ENCODE data around the gene RNASEH1. TPM values are rescaled to one million over a fixed set of nuclear protein-coding genes. Genes with fewer than 3 reads are reported as not detected.

Gene RNASEH1
- total RNA-seq, 1 donor from 2014 or later, result 19.3 TPM

GRCh38 chr2:3534251-3534814 lies 23.8 kb downstream of the RNASEH1 start:
- Mint-ChIP-seq H3K27me3 (no peaks in the 10 kb centered on the region), H3K27ac (no peak overlapping the region), H3K4me3 (no peak overlapping the region), H3K4me1 (ENCODE audit: unreplicated experiment) (peaks cover 12% of the 10 kb centered on the region), H3K9me3 (no peaks in the 10 kb centered on the region), H3K36me3 (no peaks in the 10 kb centered on the region)
- no peak for DNase-seq (ENCODE audit: extremely low spot score, unreplicated experiment)
- no peak for TF ChIP-seq CTCF (conservative IDR thresholded peaks at IDR 0.05)

- Mint-ChIP-seq H3K9me3 (no peaks in the 10 kb centered on the region), H3K4me3 (no peak overlapping the region), H3K36me3 (no peaks in the 10 kb centered on the region), H3K4me1 (ENCODE audit: unreplicated experiment) (peaks cover 12% of the 10 kb centered on the region), H3K27me3 (no peaks in the 10 kb centered on the region), H3K27ac (peak overlapping the region; percentile 70)
- no peak for DNase-seq (ENCODE audit: extremely low spot score, unreplicated experiment)
- TF ChIP-seq CTCF (conservative IDR thresholded peaks at IDR 0.05), result no peak
Measured at GRCh38 chr2:3533836-3534235, 24.3 kb downstream of the RNASEH1 start.

GRCh38 chr2:3532941-3533340 lies 25.2 kb downstream of the RNASEH1 start:
- DNase-seq (ENCODE audit: extremely low spot score, unreplicated experiment), result no peak
- Mint-ChIP-seq H3K4me1 (ENCODE audit: unreplicated experiment) (peaks cover 12% of the 10 kb centered on the region), H3K27ac (peak overlapping the region; percentile 70), H3K36me3 (no peaks in the 10 kb centered on the region), H3K9me3 (no peaks in the 10 kb centered on the region), H3K27me3 (no peaks in the 10 kb centered on the region), H3K4me3 (no peak overlapping the region)
- TF ChIP-seq CTCF (conservative IDR thresholded peaks at IDR 0.05), result no peak

- Mint-ChIP-seq H3K27me3 (no peaks in the 10 kb centered on the region), H3K27ac (no peak overlapping the region), H3K4me1 (ENCODE audit: unreplicated experiment) (no peaks in the 10 kb centered on the region), H3K4me3 (no peak overlapping the region), H3K9me3 (no peaks in the 10 kb centered on the region), H3K36me3 (no peaks in the 10 kb centered on the region)
- no peak for TF ChIP-seq CTCF (conservative IDR thresholded peaks at IDR 0.05)
- DNase-seq (ENCODE audit: extremely low spot score, unreplicated experiment), result peak; percentile 67
Measured at GRCh38 chr2:3529316-3530025, 28.7 kb downstream of the RNASEH1 start.

GRCh38 chr2:3527886-3528785 lies 30.0 kb downstream of the RNASEH1 start:
- Mint-ChIP-seq H3K27ac (no peak overlapping the region), H3K9me3 (no peaks in the 10 kb centered on the region), H3K27me3 (no peaks in the 10 kb centered on the region), H3K4me1 (ENCODE audit: unreplicated experiment) (peaks cover 1% of the 10 kb centered on the region), H3K36me3 (no peaks in the 10 kb centered on the region), H3K4me3 (no peak overlapping the region)
- TF ChIP-seq CTCF (conservative IDR thresholded peaks at IDR 0.05), result no peak
- DNase-seq (ENCODE audit: extremely low spot score, unreplicated experiment), result peak; percentile 6

Data from type B pancreatic cell (in vitro differentiated cells).